DOHH2 (cell line): Measurements from ENCODE around the gene NAA11.

Experiments used
- H3F3A ChIP-seq: fragments of 200-600 bp; sonication (generic), shearing (Covaris generic); 2 replicates; pipeline ENCODE4 v1.6.0; 2016; ENCODE audit warnings: antibody characterized with exemption, mild to moderate bottlenecking; ENCODE audit not compliant: control insufficient read depth, insufficient read depth
- H3K27ac ChIP-seq: fragments of 200-600 bp; sonication (generic); 2 replicates; pipeline ENCODE4 v1.5.1; 2014; ENCODE audit warnings: low read depth, mild to moderate bottlenecking, low read length, moderate library complexity
- H3K27me3 ChIP-seq: fragments of 200-600 bp; sonication (generic); 2 replicates; pipeline ENCODE4 v1.6.1; 2014; ENCODE audit warnings: mild to moderate bottlenecking, low read length, mixed read lengths; ENCODE audit not compliant: control insufficient read depth
- H3K36me3 ChIP-seq: fragments of 200-600 bp; sonication (generic); 2 replicates; pipeline ENCODE4 v1.6.1; 2014; ENCODE audit warnings: mild to moderate bottlenecking, low read length, moderate library complexity, mixed read lengths; ENCODE audit not compliant: control insufficient read depth
- H3K4me1 ChIP-seq: fragments of 200-600 bp; sonication (generic); 2 replicates; pipeline ENCODE4 v1.6.1; 2014; ENCODE audit warnings: mild to moderate bottlenecking, low read length, mixed read lengths; ENCODE audit not compliant: control insufficient read depth
- H3K4me2 ChIP-seq: fragments of 200-600 bp; sonication (generic); 2 replicates; pipeline ENCODE4 v1.6.0; 2014; ENCODE audit warnings: mild to moderate bottlenecking, low read length, moderate library complexity
- H3K4me3 ChIP-seq: fragments of 200-600 bp; sonication (generic); 2 replicates; pipeline ENCODE4 v1.5.1; 2014; ENCODE audit warnings: mild to moderate bottlenecking, low read length, mixed read lengths
- H3K79me2 ChIP-seq: fragments of 200-600 bp; sonication (generic); 2 replicates; pipeline ENCODE4 v1.6.1; 2014; ENCODE audit warnings: mild to moderate bottlenecking, low read length, mixed read lengths; ENCODE audit not compliant: control insufficient read depth
- H3K9me2 ChIP-seq: fragments of 200-600 bp; sonication (generic); replicated peaks from 2 replicates; pipeline ENCODE4 v1.6.1; 2014; ENCODE audit warnings: mild to moderate bottlenecking, low read length, mixed read lengths; ENCODE audit not compliant: control insufficient read depth
- H3K9me3 ChIP-seq: fragments of 200-600 bp; sonication (generic); 2 replicates; pipeline ENCODE4 v1.6.1; 2014; ENCODE audit warnings: antibody characterized with exemption, low read length, mixed read lengths; ENCODE audit not compliant: control insufficient read depth, insufficient read depth
- H4K20me1 ChIP-seq: fragments of 200-600 bp; sonication (generic); 2 replicates; pipeline ENCODE4 v1.6.0; 2014; ENCODE audit warnings: low read depth, mild to moderate bottlenecking, antibody characterized with exemption, low read length, moderate library complexity; ENCODE audit not compliant: control insufficient read depth, insufficient read depth
- EZH2phosphoT487 ChIP-seq: fragments of 200-600 bp; sonication (generic); IDR thresholded peaks from 2 replicates; pipeline ENCODE4 v1.6.1; 2017; ENCODE audit warnings: borderline replicate concordance, mild to moderate bottlenecking, antibody characterized with exemption, low read length, moderate library complexity, mixed read lengths
- TF ChIP-seq, protein P1 (sequence below): fragments of 200-600 bp; sonication (generic); IDR thresholded peaks from one replicate; pipeline ENCODE4 v1.5.1; 2014; ENCODE audit warnings: antibody characterized with exemption, mild to moderate bottlenecking, low read depth, low read length; ENCODE audit not compliant: poor library complexity, severe bottlenecking

The NAA11 gene

DNA sequence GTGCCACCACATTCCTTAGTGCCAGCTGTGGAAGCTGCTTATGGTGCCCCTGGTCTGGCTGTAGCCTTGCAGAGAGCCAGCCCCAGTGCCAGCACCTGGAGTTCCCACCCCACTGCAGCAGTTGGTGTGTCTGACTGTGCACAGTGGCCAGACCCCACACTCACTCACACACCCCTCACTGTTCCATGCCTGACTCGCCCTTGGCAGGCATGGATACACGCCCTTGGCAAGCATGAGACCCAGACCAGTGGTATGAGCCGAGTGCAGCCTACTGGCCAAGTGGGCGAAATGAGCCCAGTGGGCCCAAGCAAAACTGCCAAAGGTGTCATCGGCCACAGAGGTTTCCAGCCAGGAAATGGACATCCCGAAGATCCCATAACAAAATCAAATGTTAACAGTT lies 27.4 kb downstream of the NAA11 start:
- Histone ChIP-seq H3K79me2 (no peaks in the 10 kb centered on the region), H3K4me3 (no peak overlapping the region), H3F3A (no peaks in the 10 kb centered on the region), H4K20me1 (no peaks in the 10 kb centered on the region), H3K9me2 (no peaks in the 10 kb centered on the region), H3K4me1 (no peaks in the 10 kb centered on the region), H3K9me3 (no peaks in the 10 kb centered on the region), H3K27me3 (no peaks in the 10 kb centered on the region), H3K36me3 (no peaks in the 10 kb centered on the region), H3K27ac (no peak overlapping the region), H3K4me2 (no peak overlapping the region)
- TF ChIP-seq, protein P1, sequence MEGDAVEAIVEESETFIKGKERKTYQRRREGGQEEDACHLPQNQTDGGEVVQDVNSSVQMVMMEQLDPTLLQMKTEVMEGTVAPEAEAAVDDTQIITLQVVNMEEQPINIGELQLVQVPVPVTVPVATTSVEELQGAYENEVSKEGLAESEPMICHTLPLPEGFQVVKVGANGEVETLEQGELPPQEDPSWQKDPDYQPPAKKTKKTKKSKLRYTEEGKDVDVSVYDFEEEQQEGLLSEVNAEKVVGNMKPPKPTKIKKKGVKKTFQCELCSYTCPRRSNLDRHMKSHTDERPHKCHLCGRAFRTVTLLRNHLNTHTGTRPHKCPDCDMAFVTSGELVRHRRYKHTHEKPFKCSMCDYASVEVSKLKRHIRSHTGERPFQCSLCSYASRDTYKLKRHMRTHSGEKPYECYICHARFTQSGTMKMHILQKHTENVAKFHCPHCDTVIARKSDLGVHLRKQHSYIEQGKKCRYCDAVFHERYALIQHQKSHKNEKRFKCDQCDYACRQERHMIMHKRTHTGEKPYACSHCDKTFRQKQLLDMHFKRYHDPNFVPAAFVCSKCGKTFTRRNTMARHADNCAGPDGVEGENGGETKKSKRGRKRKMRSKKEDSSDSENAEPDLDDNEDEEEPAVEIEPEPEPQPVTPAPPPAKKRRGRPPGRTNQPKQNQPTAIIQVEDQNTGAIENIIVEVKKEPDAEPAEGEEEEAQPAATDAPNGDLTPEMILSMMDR: no peak
- no peak for TF ChIP-seq EZH2phosphoT487

DNA sequence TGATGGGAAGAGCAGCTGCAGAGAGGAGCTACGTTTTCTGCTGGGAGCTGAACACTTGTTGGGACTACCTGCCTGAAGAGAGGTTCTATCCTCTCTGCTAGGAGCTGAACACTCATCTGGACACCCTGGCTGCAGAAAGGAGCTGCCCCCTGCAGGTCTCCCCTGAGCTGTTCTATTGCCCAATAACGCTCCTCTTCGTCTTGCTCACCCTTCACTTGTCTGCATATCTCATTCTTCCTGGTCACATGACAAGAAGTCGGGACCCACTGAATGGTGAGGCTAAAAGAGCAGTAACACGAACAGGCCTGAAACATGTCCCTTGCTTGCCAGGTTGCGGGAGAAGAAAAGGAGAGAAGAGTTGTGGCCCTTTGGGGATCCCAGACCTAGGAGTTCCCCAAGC lies 27.8 kb downstream of the NAA11 start:
- no peaks in the 10 kb centered on the region for H3F3A ChIP-seq
- H3K27ac ChIP-seq: no peak overlapping the region
- TF ChIP-seq, protein P1: no peak
- no peak for TF ChIP-seq EZH2phosphoT487
- H3K9me2 ChIP-seq: no peaks in the 10 kb centered on the region
- no peak overlapping the region for H3K4me2 ChIP-seq
- H3K9me3 ChIP-seq: no peaks in the 10 kb centered on the region
- H4K20me1 ChIP-seq: no peaks in the 10 kb centered on the region
- no peaks in the 10 kb centered on the region for H3K36me3 ChIP-seq
- H3K4me3 ChIP-seq: no peak overlapping the region
- H3K27me3 ChIP-seq: no peaks in the 10 kb centered on the region
- no peaks in the 10 kb centered on the region for H3K4me1 ChIP-seq
- no peaks in the 10 kb centered on the region for H3K79me2 ChIP-seq

DNA sequence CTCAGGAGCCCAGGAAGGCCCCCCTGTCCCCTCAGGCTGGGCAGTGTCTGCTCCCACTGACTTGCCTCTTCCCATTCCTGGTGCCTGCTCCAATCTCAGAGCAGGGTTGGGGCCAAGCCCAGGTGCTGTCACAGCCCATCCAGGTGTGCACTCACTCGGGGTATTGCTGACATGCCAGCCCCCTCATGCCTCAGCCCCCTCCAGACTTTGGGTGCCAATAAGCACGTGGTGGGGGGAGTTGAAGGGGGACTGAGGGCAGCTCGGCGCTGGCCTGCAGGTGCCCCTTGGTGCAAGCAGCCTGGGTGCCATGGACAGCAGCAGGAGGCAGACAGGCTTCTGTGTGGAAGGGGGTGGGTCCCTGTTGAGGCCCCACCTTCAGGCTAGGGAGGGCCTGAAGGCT lies 28.4 kb downstream of the NAA11 start:
- Histone ChIP-seq H3K27me3 (no peaks in the 10 kb centered on the region), H3K9me3 (no peaks in the 10 kb centered on the region), H3F3A (no peaks in the 10 kb centered on the region), H3K4me3 (no peak overlapping the region), H4K20me1 (no peaks in the 10 kb centered on the region), H3K36me3 (no peaks in the 10 kb centered on the region), H3K27ac (no peak overlapping the region), H3K4me2 (no peak overlapping the region), H3K79me2 (no peaks in the 10 kb centered on the region), H3K4me1 (no peaks in the 10 kb centered on the region), H3K9me2 (no peaks in the 10 kb centered on the region)
- TF ChIP-seq, protein P1: no peak
- no peak for TF ChIP-seq EZH2phosphoT487
